Fibroblast of skin of abdomen (primary cell): ENCODE results near the gene EIF3J. TPM values are rescaled to one million over a fixed set of nuclear protein-coding genes. Genes with fewer than 3 reads are reported as not detected.
"Not testable (repeated sequence)": the region's sequence is repeated elsewhere in the genome, so short reads cannot be mapped to it uniquely, and the experiment has no call there.

Source experiments
- DNase-seq: peaks from one replicate; pipeline ENCODE4 v3.0.0-alpha.2; 2013
- polyA plus RNA-seq, 2 experiments: library from polyadenylated mRNA; unstranded; fragments of 120-200 nt; gene quantifications; one replicate each; pipeline ENCODE4 v1.2.1, GENCODE V29; 2013; ENCODE audit not compliant: insufficient read length in 2 of 2

EIF3J gene, protein sequence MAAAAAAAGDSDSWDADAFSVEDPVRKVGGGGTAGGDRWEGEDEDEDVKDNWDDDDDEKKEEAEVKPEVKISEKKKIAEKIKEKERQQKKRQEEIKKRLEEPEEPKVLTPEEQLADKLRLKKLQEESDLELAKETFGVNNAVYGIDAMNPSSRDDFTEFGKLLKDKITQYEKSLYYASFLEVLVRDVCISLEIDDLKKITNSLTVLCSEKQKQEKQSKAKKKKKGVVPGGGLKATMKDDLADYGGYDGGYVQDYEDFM
- 111 TPM for polyA plus RNA-seq (2013, experiment 1 of 2; ENCODE audit: insufficient read length)
- 108 TPM for polyA plus RNA-seq (2013, experiment 2 of 2; ENCODE audit: insufficient read length)

DNA sequence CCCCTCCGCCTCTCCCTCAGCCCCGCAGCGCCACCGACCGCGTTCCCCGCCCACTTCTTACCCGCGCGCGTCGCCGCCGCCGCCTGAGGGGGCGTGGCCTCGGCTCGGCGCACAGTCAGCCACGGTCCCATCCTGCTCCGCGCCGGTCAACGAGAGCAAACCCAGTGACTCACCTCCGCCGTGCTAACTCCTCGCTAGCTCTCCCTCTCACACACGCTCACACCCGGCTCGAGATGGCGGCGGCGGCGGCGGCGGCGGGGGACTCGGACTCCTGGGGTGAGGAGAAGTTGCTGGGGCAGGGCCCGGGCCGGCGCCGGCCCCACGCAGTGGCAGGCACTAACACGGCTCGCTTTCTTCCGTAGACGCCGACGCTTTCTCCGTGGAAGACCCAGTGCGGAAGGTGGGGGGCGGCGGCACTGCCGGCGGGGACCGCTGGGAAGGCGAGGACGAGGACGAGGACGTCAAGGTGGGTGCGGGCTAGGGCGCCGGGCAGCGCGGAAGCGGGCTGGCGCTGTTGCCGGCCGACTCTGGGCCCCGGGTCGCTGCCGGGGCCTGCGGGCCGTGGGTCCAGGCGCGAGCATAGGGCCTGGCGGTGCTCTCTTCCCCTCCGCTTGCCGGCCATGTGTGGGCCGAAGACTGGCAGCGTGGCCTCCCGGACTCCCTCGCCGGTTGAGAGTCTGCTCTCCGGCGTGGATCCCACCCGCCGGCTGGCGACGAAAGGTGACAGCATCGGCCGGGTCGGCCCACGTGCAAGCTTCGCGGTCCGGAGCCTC lies at the start of gene EIF3J:
Gene EIF3J, plus strand, starts transcription at position 186 of the 773 bp plus-strand sequence. Its CDS starts 48 bp downstream, at position 234.
- DNase-seq: peak; percentile 98

DNA sequence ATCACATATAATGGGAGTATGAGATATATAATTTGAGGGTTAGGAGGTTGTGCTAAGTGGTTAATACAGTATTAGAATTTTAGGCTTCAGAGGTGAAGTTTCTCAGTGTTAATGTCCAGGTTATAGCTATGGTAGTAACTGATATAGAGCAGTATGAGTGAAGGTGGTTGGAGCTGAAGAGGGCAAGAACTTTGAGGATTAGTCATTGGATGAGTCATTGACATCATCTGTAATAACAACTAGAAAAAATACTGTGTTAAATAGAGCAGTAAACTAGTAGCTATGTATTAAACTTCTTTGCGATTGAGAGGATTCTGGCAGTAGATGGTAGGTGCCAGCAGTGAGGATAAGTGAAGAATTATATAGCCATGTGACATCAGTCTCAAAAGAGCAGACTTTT lies 47.5 kb upstream of the EIF3J start:
- DNase-seq: peak; percentile 77

DNA sequence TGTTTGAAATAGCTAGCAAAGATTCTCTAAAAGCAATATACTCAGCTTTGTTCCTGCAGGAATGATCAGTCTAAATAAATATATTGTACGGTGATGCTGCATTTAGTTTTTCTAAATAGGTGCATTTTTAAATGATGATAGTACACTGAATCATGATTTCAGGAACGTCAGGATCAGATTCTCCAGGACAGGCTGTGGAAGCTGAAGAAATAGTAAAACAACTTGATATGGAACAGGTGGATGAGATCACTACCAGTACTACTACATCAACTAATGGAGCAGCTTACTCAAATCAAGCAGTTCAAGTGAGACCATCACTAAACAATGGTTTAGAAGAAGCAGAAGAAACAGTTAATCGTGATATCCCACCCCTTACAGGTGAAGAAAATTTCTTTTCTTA lies 46.3 kb upstream of the EIF3J start:
- DNase-seq: no peak

DNA sequence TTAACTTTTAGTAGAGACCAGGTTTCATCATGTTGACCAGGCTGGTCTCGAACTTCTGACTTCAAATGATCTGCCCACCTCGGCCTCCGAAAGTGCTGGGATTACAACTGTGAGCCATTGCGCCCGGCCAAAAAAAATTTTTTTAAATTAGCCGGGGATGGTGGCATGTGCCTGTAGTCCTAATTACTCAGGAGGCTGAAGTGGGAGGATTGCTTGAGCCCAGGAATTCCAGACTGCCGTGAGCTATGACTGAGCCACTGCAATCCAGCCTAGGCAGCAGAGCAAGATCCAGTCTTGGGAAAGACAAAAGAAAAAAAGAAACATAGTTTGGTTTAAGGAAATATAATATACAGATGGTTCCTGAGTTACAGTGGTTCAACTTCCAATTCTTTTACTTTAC lies 44.9 kb upstream of the EIF3J start:
- DNase-seq: no peak

DNA sequence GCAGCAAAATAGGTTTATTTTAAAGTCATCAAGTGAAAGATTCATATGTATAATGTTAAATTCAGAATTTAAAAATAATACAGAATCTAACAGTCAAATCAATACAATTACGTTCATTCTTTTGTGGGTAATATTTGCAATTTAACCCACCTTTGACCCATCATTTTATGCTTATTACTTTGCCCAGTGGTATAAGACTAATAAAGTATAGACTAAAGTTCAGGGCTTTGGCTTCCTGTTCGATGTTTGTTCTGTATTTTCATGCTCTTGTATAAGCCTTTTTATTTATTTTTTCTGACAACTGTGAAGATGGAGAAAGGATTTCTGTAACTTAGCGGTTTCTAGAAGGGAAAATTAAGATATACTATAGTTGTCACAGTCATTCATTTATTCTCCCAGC lies 44.3 kb upstream of the EIF3J start:
- DNase-seq: no peak

DNA sequence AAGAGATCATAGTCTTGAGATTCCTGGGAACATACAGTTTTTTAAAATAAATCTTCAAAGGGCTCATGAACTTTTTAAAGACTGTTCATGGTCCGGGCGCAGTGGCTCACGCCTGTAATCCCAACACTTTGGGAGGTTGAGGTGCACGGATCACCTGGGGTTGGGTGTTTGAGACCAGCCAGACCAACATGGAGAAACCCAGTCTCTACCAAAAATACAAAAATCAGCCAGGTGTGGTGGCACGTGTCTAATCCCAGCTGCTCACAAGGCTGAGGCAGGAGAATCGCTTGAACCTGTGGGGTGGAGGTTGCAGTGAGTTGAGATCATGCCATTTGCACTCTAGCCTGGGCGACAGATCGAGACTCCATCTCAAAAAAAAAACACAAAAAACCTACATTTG lies 41.4 kb upstream of the EIF3J start:
- no peak for DNase-seq

DNA sequence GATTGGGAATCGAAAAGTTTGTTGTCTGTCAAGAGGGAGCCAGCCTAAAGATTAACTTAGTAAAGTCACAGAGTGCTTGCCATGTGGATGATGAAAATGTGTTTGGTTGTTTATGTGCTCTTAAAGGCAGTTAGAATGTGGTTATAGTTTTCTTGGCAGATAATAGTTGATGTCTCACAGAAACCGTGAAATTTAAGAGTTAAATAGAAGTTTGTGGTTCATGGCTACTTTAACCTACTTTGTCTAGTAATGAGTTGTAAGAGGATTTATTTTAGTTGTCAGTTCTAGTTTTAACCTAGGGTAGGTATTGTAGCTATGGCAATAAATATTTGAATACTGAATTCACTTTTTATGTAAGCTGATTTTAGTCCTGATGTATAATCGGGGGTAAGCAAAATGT lies 36.4 kb upstream of the EIF3J start:
- DNase-seq: no peak

DNA sequence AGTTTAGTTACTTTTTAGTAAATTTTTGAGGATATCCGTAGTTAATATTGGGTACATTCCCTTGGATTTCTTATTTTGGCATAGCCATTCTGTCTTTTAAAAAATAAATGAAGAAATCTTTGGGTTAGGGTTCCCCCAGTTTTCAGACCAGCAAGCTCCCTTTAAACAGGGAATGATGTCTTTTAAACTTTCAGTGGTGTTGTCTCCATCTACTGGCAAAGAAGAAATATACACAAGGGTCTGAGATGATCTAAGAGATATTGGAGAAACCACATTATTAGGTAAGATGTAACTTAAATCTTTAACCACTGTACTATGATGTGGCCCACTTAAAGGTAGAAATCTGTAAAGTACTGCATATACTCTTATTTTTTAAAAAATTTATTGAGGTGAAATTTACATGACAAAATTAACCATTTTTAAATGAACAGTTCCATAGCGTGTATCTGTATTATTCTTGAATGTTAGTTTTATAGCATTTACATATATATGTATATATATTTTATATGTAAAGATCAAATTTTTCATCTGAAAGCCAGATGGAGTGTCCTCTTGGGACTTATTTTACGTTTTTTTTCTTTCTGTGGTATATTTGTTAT lies 35.1 kb upstream of the EIF3J start:
- DNase-seq: peak; percentile 46

DNA sequence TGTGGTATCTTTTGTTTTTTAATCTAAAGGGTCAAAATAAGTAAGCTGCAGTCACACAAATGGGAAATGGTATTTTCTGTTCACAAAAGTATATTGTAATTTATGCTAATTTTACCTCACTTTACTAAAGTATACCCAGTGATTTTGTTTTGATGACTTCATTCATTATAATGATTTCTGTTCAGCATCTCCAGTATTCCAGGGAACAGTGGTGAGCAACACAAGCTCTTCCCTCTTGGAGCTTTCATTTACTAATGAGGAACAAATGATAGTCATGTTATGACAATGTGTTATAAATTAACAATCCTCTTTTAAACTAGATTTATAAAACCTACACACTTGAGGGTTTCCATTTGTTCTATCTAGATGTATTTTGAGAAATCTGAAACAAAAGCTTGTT lies 20.5 kb upstream of the EIF3J start:
- no peak for DNase-seq

DNA sequence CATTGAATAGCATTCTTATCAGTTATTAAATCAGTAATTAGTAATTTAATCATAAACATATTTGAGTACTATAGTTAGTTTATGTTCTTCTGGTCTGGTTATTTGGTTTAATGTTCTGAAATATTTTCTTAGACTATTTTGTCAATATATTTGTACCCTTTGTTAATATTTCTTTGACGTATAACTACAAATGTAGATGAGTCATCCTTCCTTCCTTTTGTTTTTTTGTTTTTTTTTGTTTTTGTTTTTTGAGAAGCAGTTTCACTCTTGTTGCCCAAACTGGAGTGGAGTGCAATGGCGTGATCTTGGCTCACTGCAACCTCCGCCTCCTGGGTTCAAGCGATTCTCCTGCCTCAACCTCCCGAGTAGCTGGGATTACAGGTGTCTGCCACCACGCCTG lies 17.4 kb upstream of the EIF3J start:
- DNase-seq: no peak

DNA sequence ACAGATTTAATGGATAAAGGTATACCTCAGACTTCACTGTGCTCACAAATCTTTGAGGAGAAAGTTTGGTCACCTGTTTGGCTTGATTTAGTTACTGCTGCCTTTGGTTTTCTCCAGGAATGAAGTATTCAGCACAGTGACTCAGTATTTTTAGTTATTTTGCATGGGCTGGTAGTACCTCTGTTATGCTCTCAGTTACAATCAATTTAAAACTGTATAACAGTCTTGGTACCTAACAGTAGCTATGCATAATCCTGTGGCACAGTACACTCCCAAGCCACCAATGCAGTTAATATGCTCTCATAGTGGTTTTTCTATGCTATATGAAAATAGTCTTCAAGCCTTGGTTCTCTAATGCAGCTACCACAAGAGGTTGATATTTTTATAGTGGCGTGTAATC lies 11.9 kb upstream of the EIF3J start:
- no peak for DNase-seq

DNA sequence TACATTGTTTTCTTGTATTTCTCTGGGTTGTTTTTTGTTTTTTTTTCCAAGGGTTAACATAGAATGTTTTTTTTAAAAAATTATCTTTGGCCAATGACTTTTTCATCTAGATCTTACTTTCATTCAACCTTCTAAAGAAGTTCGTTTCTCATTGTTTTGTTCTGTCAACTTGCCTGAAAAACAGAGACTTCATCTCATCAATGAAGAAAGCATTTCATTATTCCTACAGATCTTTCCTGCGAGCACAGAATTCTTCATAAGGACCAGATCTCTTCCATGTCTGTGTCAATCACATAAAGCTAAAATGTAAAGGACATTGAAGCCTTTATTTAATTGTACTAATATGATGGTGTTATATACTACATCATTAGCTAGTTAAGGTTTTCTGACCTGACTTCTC lies 9.7 kb upstream of the EIF3J start:
- DNase-seq: no peak

DNA sequence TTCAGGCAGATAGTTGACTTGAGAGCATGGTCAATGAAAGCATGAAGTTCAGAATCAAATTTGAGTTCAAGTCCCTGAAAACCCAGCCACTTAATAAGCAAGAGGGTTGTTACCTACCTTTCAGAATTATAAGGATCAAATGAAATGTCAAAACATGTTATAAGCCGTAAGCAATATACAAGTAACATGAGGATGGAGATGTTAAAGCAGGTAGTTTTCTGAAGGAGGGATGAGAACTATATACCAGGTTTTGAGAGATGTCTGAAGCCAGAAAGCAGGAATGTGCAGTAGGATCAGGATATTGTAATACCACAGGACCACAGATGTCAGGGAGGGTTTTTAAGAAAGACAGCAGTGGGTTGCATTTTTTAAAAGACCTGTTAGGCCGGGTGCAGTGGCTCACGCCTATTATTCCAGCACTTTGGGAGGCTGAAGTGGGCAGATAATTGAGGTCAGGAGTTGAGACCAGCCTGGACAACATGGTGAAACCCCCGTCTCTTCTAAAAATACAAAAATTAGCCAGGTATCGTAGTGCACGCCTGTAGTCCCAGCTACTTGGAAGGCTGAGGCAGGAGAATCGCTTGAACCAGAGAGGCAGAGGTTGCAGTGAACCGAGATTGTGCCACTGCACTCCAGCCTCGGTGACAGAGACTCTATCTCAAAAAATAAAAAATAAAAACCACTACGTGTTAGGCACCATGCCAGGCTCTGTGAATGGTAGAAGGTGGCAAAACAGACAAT lies 6.9 kb upstream of the EIF3J start:
- no peak for DNase-seq

DNA sequence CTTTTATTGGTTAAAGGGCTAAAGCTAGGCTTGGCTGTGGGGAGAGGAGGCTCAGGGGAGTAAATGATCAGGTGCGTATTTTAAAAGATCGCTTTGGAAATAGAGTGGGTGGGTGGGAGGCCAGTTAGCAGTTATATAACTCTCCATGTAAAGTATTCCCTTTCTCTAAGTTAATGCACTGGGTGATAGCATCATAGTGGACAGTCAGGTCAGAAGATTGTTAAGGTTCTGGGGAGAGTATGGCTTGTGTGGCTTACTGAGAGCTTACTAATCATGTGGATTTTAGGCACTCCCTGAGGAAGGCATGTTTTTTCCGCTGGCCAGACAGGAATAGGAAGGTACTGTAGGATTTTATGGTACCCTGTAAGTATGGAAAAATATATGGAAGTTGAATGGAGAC lies 6.3 kb upstream of the EIF3J start:
- no peak for DNase-seq

DNA sequence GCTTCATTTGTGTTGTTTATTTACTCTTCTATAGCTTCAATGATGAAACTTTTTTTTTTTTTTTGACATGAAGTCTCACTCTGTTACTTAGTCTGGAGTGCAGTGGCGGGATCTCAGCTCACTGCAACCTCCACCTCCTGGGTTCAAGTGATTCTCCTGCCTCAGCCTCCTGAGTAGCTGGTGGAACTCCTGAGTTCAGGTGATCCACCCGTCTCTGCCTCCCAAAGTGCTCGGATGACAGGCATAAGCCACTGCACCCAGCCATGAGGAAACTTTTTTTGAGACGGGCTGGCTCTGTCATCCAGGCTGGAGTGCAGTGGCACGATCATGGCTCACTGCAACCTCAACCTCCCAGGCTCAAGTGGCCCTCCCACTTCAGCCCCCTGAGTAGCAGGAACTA lies 4.7 kb upstream of the EIF3J start:
- DNase-seq: not testable (repeated sequence)

DNA sequence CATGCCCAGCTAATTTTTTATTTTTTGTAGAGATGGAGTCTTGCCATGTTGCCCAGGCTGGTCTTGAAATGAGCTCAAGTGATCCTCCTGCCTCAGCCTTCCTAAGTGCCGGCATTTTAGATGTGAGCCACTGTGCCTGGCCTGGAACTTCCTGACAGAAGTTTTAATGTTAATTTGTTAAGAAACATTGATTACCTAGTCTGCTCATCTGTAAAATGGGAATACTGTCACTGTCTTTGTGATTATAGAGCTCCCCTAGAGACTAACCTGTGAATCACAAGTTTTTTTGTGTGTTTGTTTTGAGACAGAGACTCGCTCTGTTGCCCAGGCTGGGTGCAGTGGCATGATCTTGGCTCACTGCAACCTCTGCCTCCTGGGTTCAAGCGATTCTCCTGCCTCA lies 4.3 kb upstream of the EIF3J start:
- no peak for DNase-seq

DNA sequence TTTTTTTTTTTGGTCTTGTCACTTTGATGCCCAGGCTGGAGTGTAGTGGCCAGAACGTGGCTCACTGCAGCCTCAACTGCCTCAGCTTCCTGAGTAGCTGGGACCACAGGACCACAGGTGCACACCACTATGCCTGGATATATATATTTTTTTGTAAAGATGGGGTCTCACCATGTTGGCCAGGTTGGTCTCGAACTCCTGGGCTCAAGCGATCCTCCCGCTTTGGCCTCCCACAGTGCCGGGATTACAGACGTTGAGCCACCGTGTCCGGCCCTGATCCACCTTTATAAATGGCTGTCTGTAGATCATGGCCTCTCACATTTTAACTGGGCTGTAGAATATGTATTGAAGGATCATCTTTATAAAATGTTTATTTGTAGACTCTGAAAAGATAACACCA lies 1.9 kb upstream of the EIF3J start:
- no peak for DNase-seq

DNA sequence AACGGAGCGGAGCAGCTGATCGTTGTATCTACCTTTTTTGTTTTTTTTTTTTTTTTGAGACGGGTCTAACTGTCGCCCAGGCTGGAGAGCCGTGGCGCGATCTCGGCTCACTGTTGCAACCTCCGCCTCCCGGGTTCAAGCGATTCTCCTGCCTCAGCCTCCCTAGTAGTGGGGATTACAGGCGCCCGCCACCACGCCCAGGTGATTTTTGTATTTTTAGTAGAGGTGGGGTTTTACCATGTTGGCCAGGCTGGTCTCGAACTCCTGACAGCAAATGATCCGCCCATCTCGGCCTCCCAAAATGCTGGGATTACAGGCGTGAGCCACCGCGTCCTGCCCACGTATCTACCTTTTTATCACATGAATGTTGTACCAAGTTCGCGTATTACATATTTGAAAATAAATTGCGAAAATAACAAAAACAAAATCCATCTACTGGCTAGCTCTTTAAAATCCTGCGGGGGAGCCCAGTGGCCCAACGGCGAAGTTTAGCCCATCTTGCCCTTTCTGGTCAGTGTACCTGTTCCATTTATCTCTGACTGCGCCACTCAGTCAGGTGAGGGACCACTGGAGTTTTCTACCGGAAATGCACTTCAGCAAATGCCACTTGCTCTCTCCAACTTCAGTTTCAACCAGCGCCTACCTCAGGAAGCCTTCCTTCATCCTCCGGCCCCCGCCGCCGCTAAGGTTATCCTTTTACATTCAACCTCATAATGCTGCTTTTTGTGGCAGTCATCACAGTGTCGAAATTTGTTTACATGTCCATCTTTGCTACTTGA lies 1.2 kb upstream of the EIF3J start:
- DNase-seq: no peak

DNA sequence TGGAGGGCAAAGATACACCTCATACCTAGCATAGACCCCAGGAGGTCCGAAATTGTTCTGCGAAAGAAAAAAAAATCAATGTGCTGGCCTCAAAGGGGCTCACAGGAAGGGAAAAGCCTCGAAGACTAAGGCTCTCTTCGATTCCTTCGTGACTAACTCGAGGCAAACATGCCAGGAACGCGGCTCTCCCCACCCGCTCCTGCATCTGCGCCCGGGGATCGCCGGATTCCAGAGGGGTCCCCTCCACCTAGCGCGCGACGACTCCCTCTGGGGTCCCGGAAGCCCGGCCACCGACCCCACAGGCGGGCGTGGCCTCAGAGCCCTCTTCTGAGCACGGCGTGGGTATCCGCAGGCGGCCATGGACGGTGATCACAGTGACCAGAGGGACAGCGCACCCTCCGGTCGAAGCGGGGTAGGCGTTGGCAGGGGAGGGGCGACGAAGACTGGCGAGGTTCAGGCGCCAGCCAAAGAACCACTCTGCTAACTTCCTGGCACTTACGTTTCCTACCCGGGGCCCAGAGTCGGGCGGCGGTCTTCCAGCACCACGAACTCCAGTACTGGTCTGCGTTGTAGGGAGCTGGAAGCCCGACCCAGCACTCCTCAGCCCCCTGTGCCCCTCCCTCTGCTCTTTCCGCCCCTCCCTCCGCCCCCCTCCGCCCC lies 515 bp upstream of the EIF3J start:
- peak; percentile 78 for DNase-seq

DNA sequence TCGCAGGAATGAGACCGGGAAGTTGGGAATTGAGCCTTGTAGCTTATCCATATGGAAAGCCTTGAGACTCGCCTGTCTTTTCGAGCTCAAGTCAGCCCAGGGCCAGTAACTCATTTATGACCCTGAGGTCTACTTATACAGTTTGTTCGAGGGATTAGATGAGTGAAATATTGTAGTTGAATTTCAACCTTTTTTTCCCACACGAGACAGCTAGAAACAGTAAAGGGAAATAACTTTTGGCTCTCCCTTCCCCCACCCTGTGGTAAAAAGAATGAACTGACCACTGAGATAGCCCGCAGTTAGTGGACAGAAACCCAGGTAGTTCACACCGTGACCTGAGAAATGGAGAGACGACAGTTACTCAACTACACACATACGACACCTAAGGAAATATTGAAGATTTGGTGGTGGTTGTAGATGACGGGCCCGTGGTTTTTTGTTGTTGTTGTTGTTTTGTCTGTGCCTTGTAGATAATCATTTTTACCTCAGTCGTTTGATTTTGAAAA lies 841 bp downstream of the EIF3J start:
- DNase-seq: no peak

DNA sequence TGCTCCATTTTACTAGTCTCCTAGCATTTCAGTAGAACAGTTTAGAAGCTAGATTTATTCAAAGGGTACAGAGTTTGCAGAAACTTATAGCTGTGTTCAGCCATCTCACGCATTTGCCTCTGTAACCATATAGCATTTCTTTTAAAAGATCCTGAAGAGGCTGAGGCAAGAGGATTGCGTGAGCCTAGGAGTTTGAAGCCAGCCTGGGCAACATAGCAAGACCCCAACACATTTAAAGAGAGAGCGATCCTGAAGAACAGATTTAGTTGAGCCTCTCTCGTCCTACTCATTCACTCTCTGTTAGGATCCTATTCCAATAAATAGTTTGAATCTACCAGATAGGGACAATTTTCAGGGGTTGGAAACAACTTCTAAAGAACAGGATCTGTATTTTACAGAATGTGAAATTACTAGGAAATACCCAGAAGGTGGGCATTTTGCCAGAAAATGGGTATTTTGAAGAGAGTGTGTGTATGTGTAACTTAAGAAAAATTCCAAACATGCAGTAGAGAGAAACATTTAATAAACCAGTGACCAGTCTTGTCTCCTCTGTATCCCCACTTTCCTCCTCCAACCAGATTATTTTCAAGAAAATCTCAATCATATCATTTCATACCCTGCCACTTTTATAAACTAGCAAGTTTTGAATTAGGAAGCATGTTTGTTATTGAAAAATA lies 4.5 kb downstream of the EIF3J start:
- peak; percentile 90 for DNase-seq
